GM23338 (cell line): ENCODE data around the gene PROSER2. TPM values are rescaled to one million over a fixed set of nuclear protein-coding genes. Genes with fewer than 3 reads are reported as not detected.

Experiments used
- ATAC-seq: fragments of 200-7000 bp; cut with Tn5 transposase; 3 replicates; pipeline ENCODE4 v1.9.1; 2020
- DNase-seq: peaks from one replicate; pipeline ENCODE4 v3.0.0-alpha.2; 2015; ENCODE audit warnings: low spot score
- H2AFZ ChIP-seq: fragments of 200-600 bp; sonication (generic); 2 replicates; pipeline ENCODE4 v1.8.0; 2016; ENCODE audit warnings: antibody characterized with exemption, mild to moderate bottlenecking, moderate library complexity
- H3F3A ChIP-seq: fragments of 200-600 bp; sonication (generic); replicated peaks from 2 replicates; pipeline ENCODE4 v1.8.0; 2017; ENCODE audit warnings: antibody characterized with exemption, mixed run types, low read depth
- H3K27ac ChIP-seq: fragments of 200-600 bp; sonication (generic); 2 replicates; pipeline ENCODE4 v1.6.1; 2016; ENCODE audit warnings: low read depth
- H3K27me3 ChIP-seq: fragments of 200-600 bp; sonication (generic); 2 replicates; pipeline ENCODE4 v1.8.0; 2016; ENCODE audit warnings: mild to moderate bottlenecking, mixed run types, moderate library complexity; ENCODE audit not compliant: insufficient read depth
- H3K36me3 ChIP-seq: fragments of 200-600 bp; sonication (generic); 2 replicates; pipeline ENCODE4 v1.8.0; 2016; ENCODE audit warnings: mild to moderate bottlenecking; ENCODE audit not compliant: insufficient read depth
- H3K4me1 ChIP-seq: fragments of 200-600 bp; sonication (generic); 2 replicates; pipeline ENCODE4 v1.8.0; 2016; ENCODE audit warnings: mild to moderate bottlenecking, moderate library complexity; ENCODE audit not compliant: insufficient read depth
- H3K4me2 ChIP-seq: fragments of 200-600 bp; sonication (generic); 2 replicates; pipeline ENCODE4 v1.7.1; 2017; ENCODE audit warnings: mixed run types
- H3K4me3 ChIP-seq: fragments of 200-600 bp; sonication (generic); 2 replicates; pipeline ENCODE4 v1.6.1; 2016; ENCODE audit warnings: mixed run types
- H3K79me2 ChIP-seq: fragments of 200-600 bp; sonication (generic); replicated peaks from 2 replicates; pipeline ENCODE4 v1.8.0; 2017; ENCODE audit warnings: mild to moderate bottlenecking; ENCODE audit not compliant: insufficient read depth
- H3K9me2 ChIP-seq: fragments of 200-600 bp; sonication (generic); 2 replicates; pipeline ENCODE4 v1.8.0; 2017; ENCODE audit not compliant: insufficient read depth
- H4K20me1 ChIP-seq: fragments of 200-600 bp; sonication (generic); replicated peaks from 2 replicates; pipeline ENCODE4 v1.8.0; 2017; ENCODE audit warnings: mild to moderate bottlenecking; ENCODE audit not compliant: insufficient read depth
- H3K27ac Mint-ChIP-seq: 2 replicates; pipeline ENCODE4 v1.8.0; 2020; ENCODE audit warnings: inconsistent platforms, mild to moderate bottlenecking, moderate library complexity, mixed read lengths
- H3K27me3 Mint-ChIP-seq: 3 replicates; pipeline ENCODE4 v1.8.0; 2022; ENCODE audit warnings: low read depth, mild to moderate bottlenecking, moderate library complexity, mixed read lengths, inconsistent platforms; ENCODE audit not compliant: insufficient read depth, poor library complexity
- H3K36me3 Mint-ChIP-seq: 3 replicates; pipeline ENCODE4 v1.8.0; 2021; ENCODE audit warnings: low read depth, mild to moderate bottlenecking, inconsistent platforms, moderate library complexity, mixed read lengths
- H3K4me1 Mint-ChIP-seq: 3 replicates; pipeline ENCODE4 v1.8.0; 2020; ENCODE audit warnings: mild to moderate bottlenecking, inconsistent platforms, mixed read lengths
- H3K4me3 Mint-ChIP-seq: 3 replicates; pipeline ENCODE4 v1.8.0; 2021; ENCODE audit warnings: moderate library complexity, mild to moderate bottlenecking, inconsistent platforms, mixed read lengths
- H3K9me3 Mint-ChIP-seq: 3 replicates; pipeline ENCODE4 v1.8.0; 2020; ENCODE audit warnings: moderate library complexity, mild to moderate bottlenecking, inconsistent platforms, mixed read lengths
- CREB1 ChIP-seq: fragments of 250-450 bp; sonication (Bioruptor Pico); IDR thresholded peaks from 2 replicates; pipeline ENCODE4 v1.5.0; 2020; ENCODE audit warnings: low read depth, mild to moderate bottlenecking, moderate library complexity
- CTCF ChIP-seq, 2 experiments: fragments of 200-600 bp in 1 of 2; sonication (generic) in 1 of 2; conservative IDR thresholded peaks; 2 replicates each; pipeline versions ENCODE4 v1.5.1 to v1.6.1; 2016 to 2017; ENCODE audit warnings: antibody characterized with exemption in 2 of 2, low read depth in 2 of 2, mild to moderate bottlenecking in 2 of 2, moderate library complexity in 1 of 2
- ETS1 ChIP-seq: IDR thresholded peaks from 2 replicates; pipeline ENCODE4 v1.6.1; 2016; ENCODE audit warnings: antibody characterized with exemption
- EZH2 ChIP-seq: fragments of 200-600 bp; sonication (generic); IDR thresholded peaks from one replicate; pipeline ENCODE4 v1.8.0; 2017; ENCODE audit warnings: antibody characterized with exemption, mild to moderate bottlenecking, low read depth; ENCODE audit not compliant: unreplicated experiment
- EZH2phosphoT487 ChIP-seq: fragments of 200-600 bp; sonication (generic); IDR thresholded peaks from one replicate; pipeline ENCODE4 v1.8.1; 2018; ENCODE audit warnings: antibody characterized with exemption; ENCODE audit not compliant: unreplicated experiment
- NANOG ChIP-seq: IDR thresholded peaks from 2 replicates; pipeline ENCODE4 v1.6.1; 2016; ENCODE audit warnings: antibody characterized with exemption, borderline replicate concordance
- POLR2AphosphoS5 ChIP-seq: IDR thresholded peaks from 2 replicates; pipeline ENCODE4 v1.6.1; 2016; ENCODE audit warnings: antibody characterized with exemption, low read depth
- REST ChIP-seq: IDR thresholded peaks from one replicate; pipeline ENCODE4 v1.6.1; 2018; ENCODE audit warnings: antibody characterized with exemption; ENCODE audit not compliant: unreplicated experiment
- STAT1 ChIP-seq: IDR thresholded peaks from one replicate; pipeline ENCODE4 v1.6.1; 2016; ENCODE audit warnings: antibody characterized with exemption; ENCODE audit not compliant: unreplicated experiment
- ZNF114 ChIP-seq: fragments of 250-450 bp; sonication (Bioruptor Pico); IDR thresholded peaks from 2 replicates; pipeline ENCODE4 v1.5.0; 2020; ENCODE audit warnings: mild to moderate bottlenecking, moderate library complexity
- ZNF331 ChIP-seq: fragments of 250-450 bp; sonication (Bioruptor Pico); IDR thresholded peaks from 2 replicates; pipeline ENCODE4 v1.5.0; 2020; ENCODE audit warnings: low read depth, mild to moderate bottlenecking, moderate library complexity
- ZNF462 ChIP-seq: fragments of 250-450 bp; sonication (Bioruptor Pico); IDR thresholded peaks from 2 replicates; pipeline ENCODE4 v1.5.0; 2020; ENCODE audit warnings: mild to moderate bottlenecking, moderate library complexity
- polyA plus RNA-seq: library from polyadenylated mRNA; unstranded; fragments of >200 nt; fragmentation: Nextera tagmentation; extraction: Ambion mirVana; gene quantifications from 2 replicates; pipeline ENCODE4 v1.2.1, GENCODE V29; 2016
- total RNA-seq: library from RNA; depleted of rRNA; stranded (reverse); fragments of >200 nt; shearing (Covaris generic); gene quantifications from 2 replicates; pipeline ENCODE4 v1.2.3, GENCODE V29; 2014

The PROSER2 gene
- total and polyA plus RNA-seq, 2 experiments from 2014 or later = 4.2 to 10.8 TPM

GRCh38 chr10:11895108-11895466 lies 71.9 kb downstream of the PROSER2 start:
- Histone ChIP-seq H2AFZ (peak overlapping the region; percentile 47; the same call in 1 of the 2 replicates), H3K4me1 (no peaks in the 10 kb centered on the region), H3K79me2 (no peaks in the 10 kb centered on the region), H3K36me3 (no peaks in the 10 kb centered on the region), H3K4me3 (no peak overlapping the region), H3K27ac (no peak overlapping the region), H3K9me2 (no peaks in the 10 kb centered on the region), H3F3A (no peaks in the 10 kb centered on the region), H4K20me1 (no peaks in the 10 kb centered on the region), H3K27me3 (no peaks in the 10 kb centered on the region), H3K4me2 (no peak overlapping the region)
- ATAC-seq (no peak), DNase-seq (no peak)
- Mint-ChIP-seq H3K4me1 (no peaks in the 10 kb centered on the region; the same call in 2 of the 3 replicates), H3K4me3 (no peak overlapping the region), H3K36me3 (no peaks in the 10 kb centered on the region), H3K9me3 (no peaks in the 10 kb centered on the region), H3K27me3 (peaks cover 10% of the 10 kb centered on the region), H3K27ac (no peak overlapping the region)
- TF ChIP-seq ZNF114 (CRISPR knock-in tag) = no peak
- no peak for TF ChIP-seq NANOG
- TF ChIP-seq ZNF462 (CRISPR knock-in tag) = no peak
- TF ChIP-seq ETS1 = no peak
- TF ChIP-seq ZNF331 (CRISPR knock-in tag) = no peak
- TF ChIP-seq POLR2AphosphoS5 = no peak
- TF ChIP-seq EZH2phosphoT487 = no peak
- no peak for TF ChIP-seq EZH2
- no peak for TF ChIP-seq CREB1 (CRISPR knock-in tag)
- TF ChIP-seq STAT1 = no peak
- TF ChIP-seq CTCF (conservative IDR thresholded peaks at IDR 0.05; ENCODE audit: low read depth in 2 of 2) = no peak
- no peak for TF ChIP-seq REST
